ENCODE data around the gene RMI1. TPM values are rescaled to one million over a fixed set of nuclear protein-coding genes. Genes with fewer than 3 reads are reported as not detected.

The RMI1 gene
- total RNA-seq, 2 donors from 2014 or later, result 27.1 to 33.2 TPM

GRCh38 chr9:83975300-83975699 is 5.3 kb upstream of the RMI1 start:
- Mint-ChIP-seq H3K27me3 (ENCODE audit: insufficient read depth) (no peaks in the 10 kb centered on the region), H3K9me3 (no peaks in the 10 kb centered on the region), H3K27ac (peak overlapping the region; percentile 74), H3K36me3 (ENCODE audit: low read depth) (peaks cover 88% of the 10 kb centered on the region), H3K4me3 (peak overlapping the region; percentile 9), H3K4me1 (peaks cover 27% of the 10 kb centered on the region)
- peak overlapping the region; percentile 16 for H3K4me3 ChIP-seq (ENCODE audit: low read length)
- peak overlapping the region; percentile 4 for H3K9ac ChIP-seq (ENCODE audit: extremely low read depth, low read length, poor library complexity, severe bottlenecking)
- TF ChIP-seq, protein P1, sequence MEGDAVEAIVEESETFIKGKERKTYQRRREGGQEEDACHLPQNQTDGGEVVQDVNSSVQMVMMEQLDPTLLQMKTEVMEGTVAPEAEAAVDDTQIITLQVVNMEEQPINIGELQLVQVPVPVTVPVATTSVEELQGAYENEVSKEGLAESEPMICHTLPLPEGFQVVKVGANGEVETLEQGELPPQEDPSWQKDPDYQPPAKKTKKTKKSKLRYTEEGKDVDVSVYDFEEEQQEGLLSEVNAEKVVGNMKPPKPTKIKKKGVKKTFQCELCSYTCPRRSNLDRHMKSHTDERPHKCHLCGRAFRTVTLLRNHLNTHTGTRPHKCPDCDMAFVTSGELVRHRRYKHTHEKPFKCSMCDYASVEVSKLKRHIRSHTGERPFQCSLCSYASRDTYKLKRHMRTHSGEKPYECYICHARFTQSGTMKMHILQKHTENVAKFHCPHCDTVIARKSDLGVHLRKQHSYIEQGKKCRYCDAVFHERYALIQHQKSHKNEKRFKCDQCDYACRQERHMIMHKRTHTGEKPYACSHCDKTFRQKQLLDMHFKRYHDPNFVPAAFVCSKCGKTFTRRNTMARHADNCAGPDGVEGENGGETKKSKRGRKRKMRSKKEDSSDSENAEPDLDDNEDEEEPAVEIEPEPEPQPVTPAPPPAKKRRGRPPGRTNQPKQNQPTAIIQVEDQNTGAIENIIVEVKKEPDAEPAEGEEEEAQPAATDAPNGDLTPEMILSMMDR (conservative IDR thresholded peaks at IDR 0.05), result no peak
- H3K27ac ChIP-seq (ENCODE audit: low read depth, low read length), result no peak overlapping the region
- 96 to 98% methylated on average over 7 to 12 of the region's 12 CpGs for WGBS, 2 experiments (ENCODE audit: insufficient coverage in 1 of 2, insufficient read length in 1 of 2)
- H3K4me1 ChIP-seq (ENCODE audit: control insufficient read depth, insufficient read depth, low read length), result peaks cover 2% of the 10 kb centered on the region
- no peak for DNase-seq
- no peaks in the 10 kb centered on the region for H3K9me3 ChIP-seq (ENCODE audit: control insufficient read depth, low read length)
- H3K36me3 ChIP-seq (ENCODE audit: control insufficient read depth, insufficient read depth, low read length), result peaks cover 88% of the 10 kb centered on the region
- H3K27me3 ChIP-seq (ENCODE audit: control insufficient read depth, insufficient read depth, low read length, poor library complexity, severe bottlenecking), result no peaks in the 10 kb centered on the region

GRCh38 chr9:83976372-83976771 is 4.2 kb upstream of the RMI1 start:
- DNase-seq, result no peak
- Mint-ChIP-seq H3K4me3 (no peak overlapping the region), H3K4me1 (peaks cover 27% of the 10 kb centered on the region), H3K27me3 (ENCODE audit: insufficient read depth) (no peaks in the 10 kb centered on the region), H3K27ac (no peak overlapping the region), H3K9me3 (no peaks in the 10 kb centered on the region), H3K36me3 (ENCODE audit: low read depth) (peaks cover 77% of the 10 kb centered on the region)
- Histone ChIP-seq H3K9me3 (ENCODE audit: control insufficient read depth, low read length) (no peaks in the 10 kb centered on the region), H3K27me3 (ENCODE audit: control insufficient read depth, insufficient read depth, low read length, poor library complexity, severe bottlenecking) (no peaks in the 10 kb centered on the region), H3K4me3 (ENCODE audit: low read length) (peak overlapping the region; percentile 100), H3K9ac (ENCODE audit: extremely low read depth, low read length, poor library complexity, severe bottlenecking) (no peak overlapping the region), H3K36me3 (ENCODE audit: control insufficient read depth, insufficient read depth, low read length) (peaks cover 77% of the 10 kb centered on the region), H3K27ac (ENCODE audit: low read depth, low read length) (no peak overlapping the region), H3K4me1 (ENCODE audit: control insufficient read depth, insufficient read depth, low read length) (peaks cover 2% of the 10 kb centered on the region)
- TF ChIP-seq, protein P1 (conservative IDR thresholded peaks at IDR 0.05), result no peak
- 99 to 100% methylated on average over 1 to 2 of the region's 2 CpGs for WGBS, 2 experiments (ENCODE audit: insufficient coverage in 1 of 2, insufficient read length in 1 of 2)

GRCh38 chr9:83977196-83977595 is 3.4 kb upstream of the RMI1 start:
- H3K4me1 Mint-ChIP-seq, result peaks cover 31% of the 10 kb centered on the region
- peaks cover 69% of the 10 kb centered on the region for H3K36me3 ChIP-seq (ENCODE audit: control insufficient read depth, insufficient read depth, low read length)
- peak overlapping the region; percentile 99 for H3K4me3 Mint-ChIP-seq
- H3K27ac Mint-ChIP-seq, result no peak overlapping the region
- no peaks in the 10 kb centered on the region for H3K9me3 ChIP-seq (ENCODE audit: control insufficient read depth, low read length)
- H3K36me3 Mint-ChIP-seq (ENCODE audit: low read depth), result peaks cover 69% of the 10 kb centered on the region
- TF ChIP-seq, protein P1 (conservative IDR thresholded peaks at IDR 0.05), result peak; percentile 14
- peak overlapping the region; percentile 100 for H3K9ac ChIP-seq (ENCODE audit: extremely low read depth, low read length, poor library complexity, severe bottlenecking)
- H3K4me3 ChIP-seq (ENCODE audit: low read length), result peak overlapping the region; percentile 100
- WGBS, 2 experiments (ENCODE audit: insufficient coverage in 1 of 2, insufficient read length in 1 of 2), result 81% methylated on average over 1 of the region's 1 CpG; no CpG with 5 or more reads in 1 of the 2 experiments
- H3K4me1 ChIP-seq (ENCODE audit: control insufficient read depth, insufficient read depth, low read length), result peaks cover 2% of the 10 kb centered on the region
- H3K27ac ChIP-seq (ENCODE audit: low read depth, low read length), result no peak overlapping the region
- no peaks in the 10 kb centered on the region for H3K27me3 ChIP-seq (ENCODE audit: control insufficient read depth, insufficient read depth, low read length, poor library complexity, severe bottlenecking)
- no peaks in the 10 kb centered on the region for H3K27me3 Mint-ChIP-seq (ENCODE audit: insufficient read depth)
- H3K9me3 Mint-ChIP-seq, result no peaks in the 10 kb centered on the region
- no peak for DNase-seq
